Stimulated activated naive CD8-positive, alpha-beta T cell treated with anti-CD3 and anti-CD28 coated beads, Interleukin-15, Interleukin-2, amounts not matched to agents 100 U/mL and 50 U/mL, for 24 hours (primary cell): ENCODE data around the gene OOEP.

Source experiments
- ATAC-seq: fragments of 150-1000 bp; cut with Tn5 transposase; one replicate; pipeline ENCODE4 v1.10.0; 2021
- DNase-seq: peaks from one replicate; pipeline ENCODE4 v3.0.0; 2021

OOEP gene

GRCh38 chr6:73364549-73364948 is 5.1 kb downstream of the OOEP start:
- no peak for DNase-seq
- ATAC-seq: no peak

- DNase-seq (no peak), ATAC-seq (no peak)
These were observed 5.6 kb downstream of the OOEP start for GRCh38 chr6:73364121-73364520.

GRCh38 chr6:73363537-73363875 is 6.2 kb downstream of the OOEP start:
- no peak for DNase-seq
- ATAC-seq: no peak

GRCh38 chr6:73362869-73363536 is 6.7 kb downstream of the OOEP start:
- ATAC-seq: no peak
- DNase-seq: no peak

GRCh38 chr6:73362358-73362757 is 7.3 kb downstream of the OOEP start, which contains the start of gene KHDC3L:
Gene KHDC3L, plus strand, starts transcription at chr6:73362658. Its CDS starts 72 bp downstream, at chr6:73362730.
- ATAC-seq: no peak
- DNase-seq: no peak

DNA sequence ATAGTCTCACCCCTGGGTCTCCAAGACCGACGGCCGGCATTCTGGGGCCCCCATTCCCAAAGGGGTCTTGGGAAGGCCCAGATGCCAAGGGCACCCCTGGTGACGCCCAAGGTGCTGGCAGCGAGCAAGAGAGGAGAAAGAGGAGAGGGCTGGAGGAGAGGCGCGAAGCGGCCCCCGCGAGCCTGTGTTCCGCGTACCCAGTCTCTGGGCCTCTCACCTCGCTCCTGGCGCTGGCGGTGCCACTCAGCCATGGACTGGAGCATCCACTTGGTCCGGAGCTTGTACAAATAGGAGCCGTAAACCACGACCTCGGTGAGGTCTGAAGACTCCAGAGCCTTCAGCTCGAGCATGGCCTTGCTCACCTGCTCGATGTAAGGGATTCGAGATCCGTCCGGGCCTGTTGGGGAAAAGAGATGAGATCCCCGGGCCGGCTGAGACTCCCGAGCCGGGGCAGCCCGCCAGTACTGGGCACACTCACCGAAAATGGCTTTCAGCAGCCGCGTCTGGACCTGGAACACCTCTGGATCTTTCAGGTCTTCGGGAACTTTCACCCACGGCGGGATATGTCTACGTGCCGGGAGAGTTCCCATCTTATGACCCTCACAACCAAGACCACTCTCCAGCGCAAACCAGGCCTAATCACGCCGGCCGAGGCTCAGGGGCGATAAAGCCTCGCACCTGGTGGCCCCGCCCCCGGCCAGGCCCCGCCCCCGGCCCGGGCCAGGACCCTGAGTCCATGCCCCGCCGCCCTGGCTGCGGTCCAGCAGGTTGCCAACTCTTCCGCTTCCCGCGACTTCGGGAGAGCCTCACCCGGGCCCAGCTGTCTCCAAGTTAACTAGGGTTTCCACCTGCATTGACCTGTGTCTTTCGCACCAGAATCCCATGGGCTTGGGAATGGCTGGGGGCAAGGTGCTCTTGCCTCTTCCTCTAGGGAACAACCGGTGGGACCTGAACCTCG is 15.8 kb downstream of the OOEP start, which contains the start of gene DPPA5:
Gene DPPA5, minus strand, starts transcription at position 641 of the 958 bp plus-strand sequence. Its CDS starts 51 bp downstream, at position 590.
- no peak for ATAC-seq

GRCh38 chr6:73349311-73349710 is 20.4 kb downstream of the OOEP start:
- no peak for ATAC-seq
- no peak for DNase-seq

More for the DNA sequence above, 15.8 kb downstream of the OOEP start, which contains the start of gene DPPA5:
- no peak for DNase-seq

DNA sequence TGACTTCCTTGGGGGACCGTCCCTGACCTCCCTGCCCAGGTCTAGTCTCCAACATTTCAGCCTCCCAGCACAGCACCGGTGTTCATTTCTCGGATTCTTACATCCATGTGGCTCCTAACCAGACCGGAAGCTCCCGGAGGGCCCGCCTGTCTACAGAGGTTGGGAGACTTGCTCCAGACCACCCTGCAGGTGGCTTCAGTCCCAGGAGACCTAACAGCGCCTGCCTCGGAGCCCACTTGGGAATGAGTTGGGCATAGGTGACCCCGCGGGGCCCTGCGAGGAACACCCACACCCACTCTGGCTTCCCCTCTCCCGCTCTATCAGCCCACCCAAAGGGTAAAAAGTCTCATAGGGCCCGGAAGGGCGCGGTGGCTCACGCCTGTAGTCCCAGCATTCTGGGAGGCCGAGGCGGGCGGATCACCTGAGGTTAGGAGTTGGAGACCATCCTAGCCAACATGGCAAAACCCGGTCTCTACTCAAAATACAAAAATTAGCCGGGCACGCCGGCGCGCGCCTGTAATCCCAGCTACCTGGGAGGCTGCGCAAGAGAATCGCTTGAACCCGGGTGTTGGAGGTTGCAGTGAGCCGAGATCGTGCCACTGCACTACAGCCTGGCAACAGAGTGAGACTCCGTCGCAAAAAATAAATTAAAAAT is 21.0 kb downstream of the OOEP start:
- DNase-seq (no peak), ATAC-seq (no peak)

GRCh38 chr6:73343164-73343563 is 26.5 kb downstream of the OOEP start:
- DNase-seq: no peak
- ATAC-seq: no peak

GRCh38 chr6:73342174-73342573 is 27.5 kb downstream of the OOEP start:
- no peak for DNase-seq
- ATAC-seq: no peak

DNA sequence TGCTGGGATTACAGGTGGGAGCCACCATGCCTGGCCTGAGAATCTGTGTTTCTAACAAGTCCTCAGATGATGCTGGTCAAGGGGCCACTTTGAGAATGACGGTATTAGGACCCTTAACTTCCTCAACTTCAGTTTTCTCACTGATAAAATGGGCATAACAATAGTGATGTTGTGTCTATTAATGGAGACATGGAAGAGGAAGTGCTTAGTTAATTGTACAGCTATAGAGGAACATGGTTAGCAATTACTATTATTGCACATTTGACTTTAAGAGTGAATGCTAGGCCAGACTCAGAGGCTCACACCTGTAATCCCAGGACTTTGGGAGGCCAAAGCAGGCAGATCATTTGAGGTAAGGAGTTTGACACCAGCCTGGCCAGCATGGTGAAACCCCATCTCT is 28.4 kb downstream of the OOEP start:
- ATAC-seq (no peak), DNase-seq (no peak)

- ATAC-seq: no peak
- DNase-seq: no peak
These were observed 29.6 kb downstream of the OOEP start for GRCh38 chr6:73340048-73340447.

- ATAC-seq (no peak), DNase-seq (no peak)
These were observed 30.4 kb downstream of the OOEP start for GRCh38 chr6:73339340-73339739.

DNA sequence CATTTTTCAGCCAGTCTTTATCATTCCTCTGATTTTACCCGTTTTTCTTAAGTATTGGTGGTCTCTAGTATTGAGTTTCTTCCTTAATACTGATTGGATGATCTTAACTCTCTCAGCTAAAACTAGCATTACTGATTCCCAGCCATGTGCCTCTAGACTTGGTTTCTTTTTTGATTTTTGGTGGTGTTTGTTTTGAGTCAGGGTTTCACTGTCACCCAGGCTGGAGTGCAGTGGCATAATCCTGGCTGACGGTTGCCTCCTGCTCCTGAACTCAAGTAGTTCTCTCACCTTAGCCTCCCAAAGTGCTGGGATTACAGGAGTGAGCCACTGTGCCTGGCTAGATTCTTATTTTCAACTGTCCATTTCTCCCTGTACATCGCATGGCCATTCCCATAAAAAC is 40.5 kb downstream of the OOEP start:
- DNase-seq: no peak
- no peak for ATAC-seq

DNA sequence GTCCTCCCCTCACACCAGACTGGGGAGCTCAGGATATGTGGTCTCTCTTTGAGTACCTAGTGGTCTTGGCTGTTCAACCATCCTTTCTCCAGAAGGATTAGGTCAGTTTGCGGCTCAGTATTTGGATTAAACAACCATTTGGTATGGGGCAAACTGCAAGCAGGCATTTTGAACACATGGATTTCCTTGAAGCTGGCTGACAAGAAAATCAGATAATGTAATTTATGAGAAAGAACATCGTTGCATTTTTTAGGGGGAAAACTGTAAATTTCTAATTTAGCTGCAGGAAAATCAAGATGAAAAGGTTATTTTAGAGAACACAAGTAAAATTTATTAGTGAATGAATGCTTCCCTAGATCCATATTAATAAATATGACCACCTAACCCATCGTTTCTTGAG is 40.9 kb downstream of the OOEP start:
- ATAC-seq (no peak), DNase-seq (no peak)

GRCh38 chr6:73325656-73326055 is 44.0 kb downstream of the OOEP start:
- no peak for DNase-seq
- ATAC-seq: no peak

- ATAC-seq (no peak), DNase-seq (no peak)
These were observed 46.4 kb downstream of the OOEP start for GRCh38 chr6:73323323-73323722.
